Globus pallidus (tissue), 1 donor: ENCODE measurements around the gene PLPP3.

ENCODE experiments used
- DNase-seq: peaks from one replicate; pipeline ENCODE4 v3.0.0-alpha.2; 2015; ENCODE audit warnings: low spot score

PLPP3 gene

GRCh38 chr1:56522680-56523079 is 56.7 kb downstream of the PLPP3 start:
- DNase-seq, result no peak

GRCh38 chr1:56520016-56520601 is 59.3 kb downstream of the PLPP3 start:
- DNase-seq, result no peak

- no peak for DNase-seq
These were observed 61.8 kb downstream of the PLPP3 start for GRCh38 chr1:56517404-56518130.

- DNase-seq, result no peak
These were observed 62.7 kb downstream of the PLPP3 start for GRCh38 chr1:56516539-56517252.

- DNase-seq, result no peak
These were observed 63.3 kb downstream of the PLPP3 start for GRCh38 chr1:56515898-56516538.

GRCh38 chr1:56512724-56513494 is 66.5 kb downstream of the PLPP3 start:
- DNase-seq, result no peak

GRCh38 chr1:56511766-56512165 is 67.6 kb downstream of the PLPP3 start:
- DNase-seq, result no peak

GRCh38 chr1:56511364-56511763 is 68.0 kb downstream of the PLPP3 start:
- no peak for DNase-seq

- DNase-seq, result no peak
These were observed 68.7 kb downstream of the PLPP3 start for GRCh38 chr1:56510642-56511021.

- DNase-seq, result no peak
These were observed 69.4 kb downstream of the PLPP3 start for GRCh38 chr1:56509713-56510641.

GRCh38 chr1:56508523-56508983 is 70.8 kb downstream of the PLPP3 start:
- no peak for DNase-seq

- no peak for DNase-seq
These were observed 71.3 kb downstream of the PLPP3 start for GRCh38 chr1:56507925-56508522.

- no peak for DNase-seq
These were observed 72.3 kb downstream of the PLPP3 start for GRCh38 chr1:56506951-56507491.

- DNase-seq, result no peak
These were observed 73.3 kb downstream of the PLPP3 start for GRCh38 chr1:56505792-56506743.

GRCh38 chr1:56502700-56503245 is 76.6 kb downstream of the PLPP3 start:
- no peak for DNase-seq

GRCh38 chr1:56501888-56502287 is 77.5 kb downstream of the PLPP3 start:
- no peak for DNase-seq

GRCh38 chr1:56501426-56501825 is 77.9 kb downstream of the PLPP3 start:
- no peak for DNase-seq
